T-helper 2 cell (primary cell): ENCODE measurements around the gene KRTAP5-1.

Experiments
- DNase-seq, 5 experiments: peaks; one replicate each; pipeline versions ENCODE4 v3.0.0 to v3.0.0-alpha.2; 2012 to 2022

Gene KRTAP5-1

GRCh38 chr11:1542267-1542666 is 42.8 kb downstream of the KRTAP5-1 start:
- DNase-seq = no peak

- DNase-seq = no peak
Measured at GRCh38 chr11:1541474-1542204, 43.4 kb downstream of the KRTAP5-1 start.

- no peak for DNase-seq
Measured at GRCh38 chr11:1540074-1540473, 45.0 kb downstream of the KRTAP5-1 start.

GRCh38 chr11:1538153-1538552 is 46.9 kb downstream of the KRTAP5-1 start:
- DNase-seq = no peak

- DNase-seq = no peak
Measured at GRCh38 chr11:1536065-1536843, 48.8 kb downstream of the KRTAP5-1 start.

- no peak for DNase-seq
Measured at GRCh38 chr11:1534682-1535081, 50.4 kb downstream of the KRTAP5-1 start.
